H1 (cell line): ENCODE data around the gene FAM234A.

Source experiments
- CREB1 ChIP-seq: IDR thresholded peaks from 2 replicates; pipeline ENCODE4 v1.6.1; 2012; ENCODE audit warnings: inconsistent platforms
- HDAC2 ChIP-seq, 2 experiments: fragments of 300-600 bp in 1 of 2; sonication (generic) in 1 of 2; IDR thresholded peaks; 2 replicates each; pipeline ENCODE4 v1.6.1; 2011 to 2012; ENCODE audit warnings: low read depth in 2 of 2, low read length in 2 of 2, mild to moderate bottlenecking in 2 of 2, moderate library complexity in 2 of 2, borderline replicate concordance in 1 of 2, inconsistent platforms in 1 of 2
- KDM5A ChIP-seq: fragments of 200-600 bp; IDR thresholded peaks from 2 replicates; pipeline ENCODE4 v1.7.1; 2012; ENCODE audit warnings: mild to moderate bottlenecking, low read length, inconsistent platforms, mixed read lengths
- POLR2A ChIP-seq, 2 experiments: IDR thresholded peaks; 1 replicate in 1 of 2; 2 replicates in 1 of 2; pipeline ENCODE4 v1.6.1; 2011; ENCODE audit warnings: low read depth in 2 of 2, low read length in 2 of 2, mild to moderate bottlenecking in 2 of 2; ENCODE audit errors: control extremely low read depth in 1 of 2
- SIN3A ChIP-seq, 2 experiments: IDR thresholded peaks in 1 of 2; conservative IDR thresholded peaks in 1 of 2; 2 replicates each; pipeline ENCODE4 v1.6.1; 2011 to 2012; ENCODE audit warnings: low read length in 2 of 2, improper control_type of control experiment in 1 of 2, low read depth in 1 of 2, mild to moderate bottlenecking in 1 of 2
- SP2 ChIP-seq: IDR thresholded peaks from 2 replicates; pipeline ENCODE4 v1.6.1; 2012; ENCODE audit warnings: mild to moderate bottlenecking, low read length, inconsistent platforms
- TF ChIP-seq, protein P1 (sequence below): IDR thresholded peaks from 2 replicates; pipeline ENCODE4 v1.6.1; 2011; ENCODE audit warnings: low read depth, mild to moderate bottlenecking, low read length; ENCODE audit not compliant: insufficient read depth
- TF ChIP-seq, protein P2 (sequence below), 3 experiments: IDR thresholded peaks; 1 replicate in 2 of 3; 2 replicates in 1 of 3; pipeline versions ENCODE4 v1.5.1 to v1.6.1; 2011; ENCODE audit warnings: low read length in 3 of 3, mild to moderate bottlenecking in 3 of 3, inconsistent platforms in 2 of 3, low read depth in 1 of 3, moderate library complexity in 1 of 3; ENCODE audit not compliant: insufficient read depth in 1 of 3; ENCODE audit errors: control extremely low read depth in 1 of 3

DNA sequence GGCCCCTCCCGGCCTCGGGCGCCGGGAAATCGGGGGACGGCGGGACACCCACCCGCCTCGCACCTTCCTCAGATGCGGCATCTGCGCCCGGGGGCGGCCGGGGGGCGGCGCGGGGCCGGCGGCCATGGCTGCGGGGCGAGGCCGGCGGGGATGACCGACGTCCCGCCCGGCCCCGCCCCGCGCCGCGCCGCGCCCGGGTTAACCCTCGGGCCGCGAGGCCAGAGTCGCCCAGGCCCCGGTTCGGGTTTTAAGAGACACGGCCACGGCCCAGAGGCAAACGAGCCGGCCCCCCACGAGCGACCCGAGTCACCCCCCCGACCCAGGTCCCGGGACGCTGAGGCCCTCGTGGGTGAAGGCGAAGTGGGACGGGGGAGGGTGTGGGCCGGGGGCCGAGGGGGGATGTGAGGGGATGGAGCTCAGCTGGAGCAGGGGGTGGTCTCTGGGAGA is 41.2 kb downstream of the FAM234A start, which contains the start of gene RGS11:
- TF ChIP-seq, protein P1, sequence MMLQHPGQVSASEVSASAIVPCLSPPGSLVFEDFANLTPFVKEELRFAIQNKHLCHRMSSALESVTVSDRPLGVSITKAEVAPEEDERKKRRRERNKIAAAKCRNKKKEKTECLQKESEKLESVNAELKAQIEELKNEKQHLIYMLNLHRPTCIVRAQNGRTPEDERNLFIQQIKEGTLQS: no peak
- TF ChIP-seq POLR2A (IDR thresholded peaks at IDR 0.05; ENCODE audit: control extremely low read depth in 1 of 2, low read depth in 2 of 2, low read length in 2 of 2) (no peak), HDAC2 (IDR thresholded peaks at IDR 0.05; ENCODE audit: borderline replicate concordance in 1 of 2, low read depth in 2 of 2, low read length in 2 of 2) (no peak), SP2 (no peak), KDM5A (no peak), CREB1 (no peak), SIN3A (conservative IDR thresholded peaks at IDR 0.05 in 1 of 2, IDR thresholded peaks at IDR 0.05 in 1 of 2; ENCODE audit: low read depth in 1 of 2, low read length in 2 of 2) (no peak)
- TF ChIP-seq, protein P2, sequence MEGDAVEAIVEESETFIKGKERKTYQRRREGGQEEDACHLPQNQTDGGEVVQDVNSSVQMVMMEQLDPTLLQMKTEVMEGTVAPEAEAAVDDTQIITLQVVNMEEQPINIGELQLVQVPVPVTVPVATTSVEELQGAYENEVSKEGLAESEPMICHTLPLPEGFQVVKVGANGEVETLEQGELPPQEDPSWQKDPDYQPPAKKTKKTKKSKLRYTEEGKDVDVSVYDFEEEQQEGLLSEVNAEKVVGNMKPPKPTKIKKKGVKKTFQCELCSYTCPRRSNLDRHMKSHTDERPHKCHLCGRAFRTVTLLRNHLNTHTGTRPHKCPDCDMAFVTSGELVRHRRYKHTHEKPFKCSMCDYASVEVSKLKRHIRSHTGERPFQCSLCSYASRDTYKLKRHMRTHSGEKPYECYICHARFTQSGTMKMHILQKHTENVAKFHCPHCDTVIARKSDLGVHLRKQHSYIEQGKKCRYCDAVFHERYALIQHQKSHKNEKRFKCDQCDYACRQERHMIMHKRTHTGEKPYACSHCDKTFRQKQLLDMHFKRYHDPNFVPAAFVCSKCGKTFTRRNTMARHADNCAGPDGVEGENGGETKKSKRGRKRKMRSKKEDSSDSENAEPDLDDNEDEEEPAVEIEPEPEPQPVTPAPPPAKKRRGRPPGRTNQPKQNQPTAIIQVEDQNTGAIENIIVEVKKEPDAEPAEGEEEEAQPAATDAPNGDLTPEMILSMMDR (IDR thresholded peaks at IDR 0.05; ENCODE audit: control extremely low read depth in 1 of 3, insufficient read depth in 1 of 3, low read depth in 1 of 3, low read length in 3 of 3): no peak
